D721Med (cell line): Measurements from ENCODE around the gene TMEFF1.

Source experiments
- DNase-seq: peaks from one replicate; pipeline ENCODE4 v3.0.0; 2011; ENCODE audit warnings: low spot score; ENCODE audit not compliant: insufficient read length
- FAIRE-seq: peaks from 2 replicates; lab custom pipeline; 2011; peaks lifted over from hg19 to GRCh38; lab: Jason Lieb, UNC
- TF ChIP-seq, protein P1 (sequence below): IDR thresholded peaks from 2 replicates; pipeline ENCODE4 v1.5.1; 2012; ENCODE audit warnings: mild to moderate bottlenecking, control low read depth; ENCODE audit not compliant: insufficient read depth; ENCODE audit errors: missing control alignments

TMEFF1 gene, protein sequence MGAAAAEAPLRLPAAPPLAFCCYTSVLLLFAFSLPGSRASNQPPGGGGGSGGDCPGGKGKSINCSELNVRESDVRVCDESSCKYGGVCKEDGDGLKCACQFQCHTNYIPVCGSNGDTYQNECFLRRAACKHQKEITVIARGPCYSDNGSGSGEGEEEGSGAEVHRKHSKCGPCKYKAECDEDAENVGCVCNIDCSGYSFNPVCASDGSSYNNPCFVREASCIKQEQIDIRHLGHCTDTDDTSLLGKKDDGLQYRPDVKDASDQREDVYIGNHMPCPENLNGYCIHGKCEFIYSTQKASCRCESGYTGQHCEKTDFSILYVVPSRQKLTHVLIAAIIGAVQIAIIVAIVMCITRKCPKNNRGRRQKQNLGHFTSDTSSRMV

DNA sequence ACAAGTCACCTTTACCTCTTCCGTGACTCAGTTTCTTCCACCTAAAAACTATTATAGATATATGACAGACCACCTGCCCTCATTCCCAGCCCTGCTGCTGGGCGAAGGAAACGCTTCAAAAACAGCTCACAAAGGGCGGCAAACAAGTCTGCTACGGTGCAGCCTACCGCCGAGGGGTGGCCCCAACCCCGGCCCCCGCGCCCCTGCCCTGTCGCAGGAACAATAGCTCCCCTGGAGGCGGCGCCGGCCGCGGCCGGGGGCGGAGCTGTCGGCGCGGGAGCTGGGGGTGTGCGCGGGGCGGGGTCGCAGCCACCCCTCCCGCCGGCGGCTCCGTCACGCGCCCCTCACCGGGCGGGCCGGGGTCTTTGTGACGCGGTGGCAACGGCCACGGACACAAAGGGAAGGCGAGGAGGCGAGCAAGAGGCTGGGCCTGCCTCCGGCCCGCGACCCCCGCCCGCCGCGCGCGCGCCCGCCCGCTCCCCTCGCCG lies at the start of gene TMEFF1:
TMEFF1 (plus strand) TSS at position 362 of the 488 bp plus-strand sequence. CDS start 396 bp downstream, outside the sequence.
- TF ChIP-seq, protein P1, sequence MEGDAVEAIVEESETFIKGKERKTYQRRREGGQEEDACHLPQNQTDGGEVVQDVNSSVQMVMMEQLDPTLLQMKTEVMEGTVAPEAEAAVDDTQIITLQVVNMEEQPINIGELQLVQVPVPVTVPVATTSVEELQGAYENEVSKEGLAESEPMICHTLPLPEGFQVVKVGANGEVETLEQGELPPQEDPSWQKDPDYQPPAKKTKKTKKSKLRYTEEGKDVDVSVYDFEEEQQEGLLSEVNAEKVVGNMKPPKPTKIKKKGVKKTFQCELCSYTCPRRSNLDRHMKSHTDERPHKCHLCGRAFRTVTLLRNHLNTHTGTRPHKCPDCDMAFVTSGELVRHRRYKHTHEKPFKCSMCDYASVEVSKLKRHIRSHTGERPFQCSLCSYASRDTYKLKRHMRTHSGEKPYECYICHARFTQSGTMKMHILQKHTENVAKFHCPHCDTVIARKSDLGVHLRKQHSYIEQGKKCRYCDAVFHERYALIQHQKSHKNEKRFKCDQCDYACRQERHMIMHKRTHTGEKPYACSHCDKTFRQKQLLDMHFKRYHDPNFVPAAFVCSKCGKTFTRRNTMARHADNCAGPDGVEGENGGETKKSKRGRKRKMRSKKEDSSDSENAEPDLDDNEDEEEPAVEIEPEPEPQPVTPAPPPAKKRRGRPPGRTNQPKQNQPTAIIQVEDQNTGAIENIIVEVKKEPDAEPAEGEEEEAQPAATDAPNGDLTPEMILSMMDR, result no peak
- FAIRE-seq (no peak), DNase-seq (peak; percentile 57)

DNA sequence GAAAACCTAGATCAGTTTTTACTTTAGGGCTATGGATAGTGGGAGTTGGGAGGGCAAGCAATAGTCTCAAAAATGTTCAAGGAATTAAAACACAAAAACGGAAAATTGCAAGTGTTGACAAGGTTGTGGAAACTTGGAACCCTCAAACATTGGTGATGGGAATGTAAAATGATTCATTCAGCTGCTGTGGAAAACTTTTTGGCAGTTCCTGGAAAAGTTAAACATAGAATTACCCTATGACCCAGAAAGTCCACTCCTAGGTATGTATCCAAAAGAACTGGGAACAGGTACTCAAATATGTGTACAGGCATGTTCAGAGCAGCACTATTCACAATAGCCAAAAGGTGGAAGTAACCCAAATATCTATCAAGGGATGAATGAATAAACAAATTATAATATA lies 47.2 kb upstream of the TMEFF1 start:
- DNase-seq, result no peak
- no peak for FAIRE-seq
- TF ChIP-seq, protein P1, result no peak

DNA sequence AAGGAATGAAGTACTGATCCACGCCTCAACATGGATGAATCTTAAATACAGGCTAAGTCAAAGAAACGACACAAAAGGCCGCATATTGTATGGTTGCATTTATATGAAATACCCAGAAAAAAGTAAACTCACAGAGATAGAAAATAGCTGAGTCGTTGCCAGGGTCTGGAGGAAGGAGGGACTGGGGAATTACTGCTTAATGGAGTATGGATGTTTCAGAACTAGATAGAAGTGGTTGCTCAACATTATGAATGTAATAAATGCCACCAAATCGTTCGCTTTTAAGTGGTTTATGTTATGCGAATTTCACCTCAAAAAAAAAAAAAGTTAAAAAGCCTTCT lies 46.8 kb upstream of the TMEFF1 start:
- TF ChIP-seq, protein P1, result no peak
- DNase-seq, result no peak
- no peak for FAIRE-seq

DNA sequence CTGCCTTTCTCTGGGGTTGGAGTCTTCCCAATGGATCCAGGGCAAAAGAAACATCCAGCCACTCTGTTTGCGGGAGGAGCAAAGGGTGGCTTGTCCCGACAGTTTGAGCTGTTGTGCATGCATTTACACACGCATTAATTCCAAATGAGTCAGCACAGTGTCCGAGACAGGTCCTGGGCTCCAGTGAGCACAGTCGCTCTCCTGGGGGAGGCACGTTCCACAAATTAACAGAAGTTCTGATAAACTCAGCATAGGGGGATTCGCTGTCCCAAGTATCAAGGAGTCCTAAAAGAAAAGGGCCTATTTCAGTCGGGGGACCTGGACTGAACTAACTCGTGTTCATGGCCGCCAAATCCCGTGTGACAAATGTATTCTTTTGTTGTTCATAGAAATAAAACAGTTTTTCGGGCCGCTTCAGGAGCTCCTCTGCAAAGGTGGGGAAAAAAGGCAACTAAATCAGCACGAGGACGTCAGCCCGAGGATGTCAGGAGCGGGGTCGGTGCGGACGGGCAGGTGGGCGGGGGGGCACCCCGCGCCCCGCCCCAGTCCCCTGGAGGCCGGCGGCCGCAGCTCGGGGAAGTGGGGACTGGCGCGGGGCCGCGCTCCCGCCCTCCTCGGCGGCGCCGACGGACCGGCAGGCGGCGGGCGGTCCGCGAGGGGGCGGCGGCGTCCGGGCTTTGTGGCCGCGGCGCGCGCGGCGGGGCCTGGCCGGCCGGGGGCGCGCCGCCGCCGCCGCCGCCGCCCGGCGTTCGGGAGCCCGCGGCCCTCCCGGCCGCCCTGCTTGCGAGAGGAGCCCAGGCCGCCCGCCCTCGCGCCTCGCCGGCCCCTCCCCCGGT lies 46.2 kb upstream of the TMEFF1 start, which contains the start of gene MSANTD3:
MSANTD3 (plus strand) TSS at position 614 of the 836 bp plus-strand sequence. CDS start 14,796 bp downstream, outside the sequence.
- DNase-seq (peak; percentile 49), FAIRE-seq (no peak)

DNA sequence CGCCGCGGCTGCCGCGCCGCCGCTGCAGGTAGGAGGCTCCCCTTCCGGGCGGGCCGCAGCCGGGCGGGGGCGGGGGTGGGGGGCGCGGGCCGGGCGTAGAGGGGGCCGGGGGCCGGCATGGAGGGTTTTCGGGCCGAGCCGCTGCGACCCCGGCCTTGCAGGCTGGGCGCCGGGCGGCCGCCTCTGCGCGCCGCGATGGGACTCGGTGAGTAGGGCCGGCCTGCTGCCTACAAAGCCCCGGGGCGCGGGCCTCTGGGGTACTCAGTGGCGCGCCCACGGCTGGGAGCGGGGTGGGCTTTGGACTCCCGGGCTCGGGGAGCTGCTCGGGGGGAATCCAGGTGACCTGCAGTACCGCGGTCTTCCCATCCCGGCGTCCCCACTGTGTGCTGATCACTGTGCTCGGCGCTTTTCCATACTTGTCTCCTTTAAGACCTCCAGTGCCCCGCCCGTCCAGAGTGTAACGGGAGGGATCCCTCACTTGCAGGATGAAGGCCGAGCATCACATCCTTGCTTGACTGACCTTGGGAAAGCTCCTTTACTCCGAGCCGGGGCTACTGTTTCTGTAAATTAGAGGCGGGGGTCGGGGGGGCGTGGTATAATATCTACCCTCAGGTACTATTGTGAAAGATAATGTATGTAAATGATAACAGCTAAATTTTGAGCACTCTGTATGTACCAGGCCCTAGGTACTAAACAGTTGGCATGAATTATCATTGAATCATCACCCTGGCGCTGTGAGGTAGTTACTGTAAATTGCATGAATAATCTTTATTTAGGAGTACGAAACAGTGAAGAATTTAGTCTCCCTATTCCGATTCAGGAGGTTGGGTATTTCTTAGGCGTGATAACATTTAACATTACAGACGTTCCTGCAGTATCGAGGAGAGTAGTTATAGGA lies 45.3 kb upstream of the TMEFF1 start:
- no peak for FAIRE-seq
- DNase-seq, result peak; percentile 39
- TF ChIP-seq, protein P1, result no peak

More for the DNA sequence above, 46.2 kb upstream of the TMEFF1 start, which contains the start of gene MSANTD3:
- TF ChIP-seq, protein P1, result peak; percentile 4

DNA sequence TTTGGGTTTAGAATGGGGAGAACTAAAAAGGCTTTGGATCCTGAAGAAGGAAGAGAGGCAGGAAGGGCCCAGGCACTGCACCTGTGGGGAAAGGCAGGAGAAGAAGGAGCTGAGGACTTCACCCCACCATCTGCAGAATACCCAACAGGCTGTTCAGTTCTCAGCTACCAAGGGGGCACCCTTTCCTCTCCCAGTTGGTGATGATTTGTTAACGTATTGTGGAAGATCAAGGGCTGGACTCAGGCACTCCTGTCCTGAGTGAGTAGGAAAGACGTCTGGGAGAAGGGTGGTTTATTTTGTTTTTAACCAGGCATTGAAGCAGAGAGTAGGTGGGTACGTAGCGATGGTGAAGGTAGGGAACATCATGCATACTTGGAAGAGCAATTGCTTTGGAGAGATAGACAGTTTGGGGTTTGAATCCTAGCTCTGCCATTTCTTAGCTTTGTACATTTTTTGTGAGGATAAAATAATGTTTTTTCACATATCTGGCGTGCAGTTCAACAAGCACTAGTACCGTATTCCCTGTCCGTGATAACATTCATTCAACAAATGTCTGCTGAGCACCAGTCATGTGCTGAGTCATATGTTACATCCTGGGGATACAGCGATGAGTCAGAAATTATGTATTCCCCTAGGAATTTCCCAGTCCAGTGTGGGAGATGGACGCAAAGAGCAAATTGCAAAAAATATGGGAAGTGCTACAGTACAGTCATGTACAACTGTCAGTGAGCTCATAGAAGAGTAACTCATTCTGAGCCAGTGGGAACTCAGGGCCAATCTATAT lies 43.9 kb upstream of the TMEFF1 start:
- TF ChIP-seq, protein P1, result no peak
- DNase-seq (no peak), FAIRE-seq (no peak)
